Stimulated activated CD4-positive, alpha-beta T cell treated with anti-CD3 and anti-CD28 coated beads, TNF-alpha, amount 100 ng/mL, for 24 hours (primary cell): ENCODE measurements around the gene IFITM5.
"Not testable (repeated sequence)": the region's sequence is repeated elsewhere in the genome, so short reads cannot be mapped to it uniquely, and the experiment has no call there.

Source experiments
- DNase-seq, 3 experiments: peaks; one replicate each; pipeline ENCODE4 v3.0.0-alpha.2; 2020; ENCODE audit warnings: low read depth in 3 of 3

Gene IFITM5

GRCh38 chr11:284105-285020 is 15.0 kb downstream of the IFITM5 start:
- DNase-seq = no peak

GRCh38 chr11:283405-284104 is 15.8 kb downstream of the IFITM5 start:
- DNase-seq = no peak

GRCh38 chr11:282630-283360 is 16.5 kb downstream of the IFITM5 start:
- DNase-seq = no peak

GRCh38 chr11:282171-282570 is 17.2 kb downstream of the IFITM5 start:
- no peak for DNase-seq

- DNase-seq = no peak
These were observed 17.7 kb downstream of the IFITM5 start for GRCh38 chr11:281486-282161.

DNA sequence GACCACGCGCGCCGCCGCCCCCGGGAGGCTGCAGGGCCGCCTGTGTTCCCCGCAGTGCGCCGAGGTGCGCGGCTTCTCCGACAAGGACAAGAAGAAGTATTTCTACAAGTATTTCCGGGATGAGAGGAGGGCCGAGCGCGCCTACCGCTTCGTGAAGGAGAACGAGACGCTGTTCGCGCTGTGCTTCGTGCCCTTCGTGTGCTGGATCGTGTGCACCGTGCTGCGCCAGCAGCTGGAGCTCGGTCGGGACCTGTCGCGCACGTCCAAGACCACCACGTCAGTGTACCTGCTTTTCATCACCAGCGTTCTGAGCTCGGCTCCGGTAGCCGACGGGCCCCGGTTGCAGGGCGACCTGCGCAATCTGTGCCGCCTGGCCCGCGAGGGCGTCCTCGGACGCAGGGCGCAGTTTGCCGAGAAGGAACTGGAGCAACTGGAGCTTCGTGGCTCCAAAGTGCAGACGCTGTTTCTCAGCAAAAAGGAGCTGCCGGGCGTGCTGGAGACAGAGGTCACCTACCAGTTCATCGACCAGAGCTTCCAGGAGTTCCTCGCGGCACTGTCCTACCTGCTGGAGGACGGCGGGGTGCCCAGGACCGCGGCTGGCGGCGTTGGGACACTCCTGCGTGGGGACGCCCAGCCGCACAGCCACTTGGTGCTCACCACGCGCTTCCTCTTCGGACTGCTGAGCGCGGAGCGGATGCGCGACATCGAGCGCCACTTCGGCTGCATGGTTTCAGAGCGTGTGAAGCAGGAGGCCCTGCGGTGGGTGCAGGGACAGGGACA is 18.4 kb downstream of the IFITM5 start:
- DNase-seq = no peak

DNA sequence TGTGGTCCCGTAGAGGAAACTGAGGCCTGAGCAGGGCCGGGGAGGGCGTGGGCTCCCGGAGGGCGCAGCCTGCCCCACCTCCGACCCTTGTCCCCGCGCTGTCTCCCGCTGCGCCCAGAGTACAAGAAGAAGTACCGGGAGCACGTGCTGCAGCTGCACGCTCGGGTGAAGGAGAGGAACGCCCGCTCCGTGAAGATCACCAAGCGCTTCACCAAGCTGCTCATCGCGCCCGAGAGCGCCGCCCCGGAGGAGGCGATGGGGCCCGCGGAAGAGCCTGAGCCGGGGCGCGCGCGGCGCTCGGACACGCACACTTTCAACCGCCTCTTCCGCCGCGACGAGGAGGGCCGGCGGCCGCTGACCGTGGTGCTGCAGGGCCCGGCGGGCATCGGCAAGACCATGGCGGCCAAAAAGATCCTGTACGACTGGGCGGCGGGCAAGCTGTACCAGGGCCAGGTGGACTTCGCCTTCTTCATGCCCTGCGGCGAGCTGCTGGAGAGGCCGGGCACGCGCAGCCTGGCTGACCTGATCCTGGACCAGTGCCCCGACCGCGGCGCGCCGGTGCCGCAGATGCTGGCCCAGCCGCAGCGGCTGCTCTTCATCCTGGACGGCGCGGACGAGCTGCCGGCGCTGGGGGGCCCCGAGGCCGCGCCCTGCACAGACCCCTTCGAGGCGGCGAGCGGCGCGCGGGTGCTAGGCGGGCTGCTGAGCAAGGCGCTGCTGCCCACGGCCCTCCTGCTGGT is 19.2 kb downstream of the IFITM5 start:
- peak in 1 of 3 experiments; percentile 42 for DNase-seq

- no peak for DNase-seq
These were observed 20.0 kb downstream of the IFITM5 start for GRCh38 chr11:279040-279965.

- DNase-seq = no peak
These were observed 21.1 kb downstream of the IFITM5 start, which contains the start of gene NLRP6 for GRCh38 chr11:278001-278951. NLRP6 (plus strand) TSS chr11:278407; CDS start chr11:278570, 163 bp downstream.

DNA sequence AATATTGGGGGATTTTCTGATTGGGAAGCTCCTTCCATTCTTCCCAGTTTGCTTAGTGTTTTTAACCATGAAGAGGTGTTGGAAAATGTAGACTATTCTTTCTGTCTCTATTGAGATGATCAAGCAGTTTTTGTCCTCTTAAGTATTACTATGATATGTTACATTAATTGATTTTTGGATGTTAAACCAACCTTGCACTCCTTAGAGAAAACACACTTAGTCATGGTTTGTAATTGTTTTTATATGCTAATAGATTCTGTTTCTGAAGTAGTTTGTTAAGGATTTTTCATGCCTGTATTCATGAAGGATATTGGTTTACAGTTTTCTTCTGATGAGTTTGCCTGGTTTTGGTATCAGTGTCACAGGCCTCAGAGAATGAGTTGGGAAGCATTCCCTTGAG is 23.1 kb downstream of the IFITM5 start:
- no peak for DNase-seq

GRCh38 chr11:272931-273198 is 26.5 kb downstream of the IFITM5 start:
- no peak for DNase-seq

DNA sequence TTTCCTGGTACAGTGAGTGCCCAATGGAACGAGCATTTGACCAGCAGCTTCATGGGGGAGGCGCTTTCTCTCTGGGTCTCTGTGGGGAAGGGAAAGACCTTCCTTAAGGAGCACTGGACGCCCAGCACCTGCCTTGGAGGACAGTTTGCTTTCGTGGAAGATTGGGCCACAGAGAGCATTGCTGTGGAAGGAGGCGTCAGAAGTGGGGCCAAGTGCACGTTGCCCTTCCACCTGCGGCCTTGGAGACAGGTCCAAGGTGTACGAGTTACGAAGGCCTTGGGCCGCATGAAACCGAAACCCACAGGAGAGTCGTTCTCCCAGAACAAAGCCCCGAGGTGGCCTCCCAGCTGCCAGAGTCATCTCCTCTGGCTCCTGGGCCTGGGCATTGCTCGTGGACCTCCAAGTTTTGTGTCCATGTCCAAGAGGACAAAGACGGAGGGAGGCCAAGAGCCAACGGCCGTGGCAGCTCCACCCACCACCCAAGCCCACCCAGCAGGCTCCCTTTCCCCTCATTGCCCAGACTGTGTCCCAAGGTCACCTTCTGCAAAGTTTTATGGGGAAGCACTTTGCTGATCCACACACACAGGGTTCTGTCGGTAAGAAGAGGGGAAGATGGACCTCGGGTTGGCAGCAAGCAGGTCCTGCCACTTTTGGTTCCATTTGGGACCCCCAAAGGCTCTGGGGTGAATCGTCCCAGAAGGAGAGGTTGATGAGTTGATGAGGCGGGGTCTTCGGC is 27.0 kb downstream of the IFITM5 start:
- DNase-seq = no peak

GRCh38 chr11:271319-271715 is 28.0 kb downstream of the IFITM5 start:
- DNase-seq = no peak

DNA sequence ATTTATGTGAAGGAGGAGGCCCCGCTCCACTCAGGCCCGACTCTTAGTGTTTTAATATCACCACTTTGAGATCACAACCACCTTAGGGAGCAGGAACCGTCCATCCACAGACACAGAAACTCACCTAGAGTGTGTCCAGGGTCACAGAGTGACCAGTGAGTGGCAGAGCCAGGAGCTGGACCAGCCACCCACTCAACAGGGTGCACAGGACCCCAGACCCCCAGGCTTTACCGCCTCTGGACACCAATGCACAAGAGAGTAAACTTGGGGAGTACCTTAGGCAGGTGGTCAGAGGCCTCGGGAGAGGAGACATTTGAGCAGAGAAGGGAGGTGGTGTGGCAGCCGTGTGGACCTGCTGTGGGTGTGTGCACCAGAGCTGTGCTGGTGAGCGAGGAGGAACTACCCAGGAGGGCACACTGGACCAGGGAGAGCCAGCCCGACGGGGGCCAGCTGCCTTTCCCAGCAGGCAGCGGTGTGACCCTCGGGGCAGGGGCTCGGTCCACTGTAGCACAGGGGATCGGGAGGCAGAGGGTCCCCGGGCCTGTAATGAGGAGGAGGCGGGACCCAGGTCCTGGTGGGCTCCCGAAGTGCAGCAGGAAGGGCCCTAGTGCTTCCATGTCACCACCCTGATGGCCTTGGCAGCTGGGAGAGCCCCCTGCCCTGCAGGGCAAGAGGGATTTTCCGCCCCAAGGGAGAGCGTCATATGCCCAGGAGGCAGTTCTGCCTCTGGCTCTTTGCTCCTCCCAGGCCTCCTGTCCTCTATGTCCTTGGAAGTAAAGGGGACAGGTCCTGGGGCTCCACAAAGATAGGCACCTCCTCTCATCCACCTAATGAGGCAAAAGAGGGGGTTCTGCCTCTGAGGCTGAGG is 28.6 kb downstream of the IFITM5 start:
- no peak for DNase-seq

- no peak for DNase-seq
These were observed 30.0 kb downstream of the IFITM5 start for GRCh38 chr11:269146-269890.

- not testable (repeated sequence) for DNase-seq
These were observed 30.6 kb downstream of the IFITM5 start for GRCh38 chr11:268716-269145.
